ENCODE results near the gene TMEM175.
"Not testable (repeated sequence)": the region's sequence is repeated elsewhere in the genome, so short reads cannot be mapped to it uniquely, and the experiment has no call there.

TMEM175 gene

GRCh38 chr4:992297-993110 is 60.2 kb downstream of the TMEM175 start:
- no peak for DNase-seq

GRCh38 chr4:993111-994029 is 61.1 kb downstream of the TMEM175 start, which contains the start of gene SLC26A1:
TSS of gene SLC26A1 (minus strand) at chr4:993404. CDS start at chr4:991703, 1,701 bp downstream.
- no peak for DNase-seq

- no peak for DNase-seq
Observed at GRCh38 chr4:995311-996026, 63.2 kb downstream of the TMEM175 start.

GRCh38 chr4:996030-996996 is 64.1 kb downstream of the TMEM175 start:
- DNase-seq = no peak

- DNase-seq = no peak
Observed at GRCh38 chr4:996997-997374, 64.7 kb downstream of the TMEM175 start.

- DNase-seq = no peak
Observed at GRCh38 chr4:997375-998071, 65.3 kb downstream of the TMEM175 start.

- no peak for DNase-seq
Observed at GRCh38 chr4:998096-998691, 65.9 kb downstream of the TMEM175 start.

- DNase-seq = not testable (repeated sequence)
Observed at GRCh38 chr4:999240-999863, 67.1 kb downstream of the TMEM175 start.

- no peak for DNase-seq
Observed at GRCh38 chr4:999882-1000425, 67.7 kb downstream of the TMEM175 start.

- no peak for DNase-seq
Observed at GRCh38 chr4:1000686-1001260, 68.5 kb downstream of the TMEM175 start.

- no peak for DNase-seq
Observed at GRCh38 chr4:1001561-1002130, 69.4 kb downstream of the TMEM175 start.

GRCh38 chr4:1002131-1002630 is 69.9 kb downstream of the TMEM175 start:
- no peak for DNase-seq

- no peak for DNase-seq
Observed at GRCh38 chr4:1002631-1003251, 70.5 kb downstream of the TMEM175 start.

- DNase-seq = no peak
Observed at GRCh38 chr4:1003271-1004070, 71.2 kb downstream of the TMEM175 start.

GRCh38 chr4:1004071-1004418 is 71.8 kb downstream of the TMEM175 start:
- DNase-seq = no peak

GRCh38 chr4:1004557-1005485 is 72.6 kb downstream of the TMEM175 start:
- DNase-seq = no peak

- no peak for DNase-seq
Observed at GRCh38 chr4:1006856-1007255, 74.6 kb downstream of the TMEM175 start.

All from NCI-H2227 treated with DMSO at 0.1 percent for 48 hours (cell line).